Measurements from ENCODE around the gene PREX1.

GRCh38 chr20:48751871-48752270 is 75.9 kb downstream of the PREX1 start:
- no peak for TF ChIP-seq POLR2AphosphoS5 (IDR thresholded peaks at IDR 0.05; ENCODE audit: low read depth)
- TF ChIP-seq CTCF (IDR thresholded peaks at IDR 0.05; ENCODE audit: insufficient read depth, low read length), result no peak

Measured in HL-60 (cell line).